HG02852 (cell line): ENCODE measurements around the gene PRDM5.

ENCODE experiments used
- ATAC-seq: cut with Tn5 transposase; IDR thresholded peaks from one replicate; pipeline ENCODE4 v1.9.1; 2021; ENCODE audit warnings: mild to moderate bottlenecking, moderate library complexity; ENCODE audit not compliant: unreplicated experiment

Gene PRDM5

GRCh38 chr4:120858776-120859175, 63.8 kb downstream of the PRDM5 start:
- ATAC-seq = no peak

- no peak for ATAC-seq
These were observed 65.2 kb downstream of the PRDM5 start for GRCh38 chr4:120857312-120857711.

- ATAC-seq = no peak
These were observed 66.2 kb downstream of the PRDM5 start for GRCh38 chr4:120856294-120856693.

- peak; percentile 92 for ATAC-seq
These were observed 67.1 kb downstream of the PRDM5 start for GRCh38 chr4:120855307-120856001.

- no peak for ATAC-seq
These were observed 69.2 kb downstream of the PRDM5 start for GRCh38 chr4:120853161-120853935.

GRCh38 chr4:120850018-120850599, 72.4 kb downstream of the PRDM5 start:
- ATAC-seq = no peak

GRCh38 chr4:120847019-120847582, 75.4 kb downstream of the PRDM5 start:
- no peak for ATAC-seq

GRCh38 chr4:120844528-120844921, 78.0 kb downstream of the PRDM5 start:
- ATAC-seq = peak; percentile 89

GRCh38 chr4:120843849-120844527, 78.5 kb downstream of the PRDM5 start:
- no peak for ATAC-seq

- ATAC-seq = no peak
These were observed 80.5 kb downstream of the PRDM5 start for GRCh38 chr4:120842031-120842430.

- no peak for ATAC-seq
These were observed 80.9 kb downstream of the PRDM5 start for GRCh38 chr4:120841580-120841979.

GRCh38 chr4:120839974-120840751, 82.4 kb downstream of the PRDM5 start:
- ATAC-seq = no peak

GRCh38 chr4:120839334-120839973, 83.1 kb downstream of the PRDM5 start:
- ATAC-seq = no peak

- no peak for ATAC-seq
These were observed 83.7 kb downstream of the PRDM5 start for GRCh38 chr4:120838784-120839183.

- ATAC-seq = no peak
These were observed 84.9 kb downstream of the PRDM5 start for GRCh38 chr4:120837656-120838055.

GRCh38 chr4:120835342-120835741, 87.2 kb downstream of the PRDM5 start:
- no peak for ATAC-seq

- no peak for ATAC-seq
These were observed 92.3 kb downstream of the PRDM5 start for GRCh38 chr4:120830204-120830603.

GRCh38 chr4:120829113-120829831, 93.3 kb downstream of the PRDM5 start:
- no peak for ATAC-seq

GRCh38 chr4:120826853-120827252, 95.7 kb downstream of the PRDM5 start:
- ATAC-seq = no peak
